Measurements from ENCODE around the gene TINAGL1.
"Not testable (repeated sequence)": the region's sequence is repeated elsewhere in the genome, so short reads cannot be mapped to it uniquely, and the experiment has no call there.

TINAGL1 gene

DNA sequence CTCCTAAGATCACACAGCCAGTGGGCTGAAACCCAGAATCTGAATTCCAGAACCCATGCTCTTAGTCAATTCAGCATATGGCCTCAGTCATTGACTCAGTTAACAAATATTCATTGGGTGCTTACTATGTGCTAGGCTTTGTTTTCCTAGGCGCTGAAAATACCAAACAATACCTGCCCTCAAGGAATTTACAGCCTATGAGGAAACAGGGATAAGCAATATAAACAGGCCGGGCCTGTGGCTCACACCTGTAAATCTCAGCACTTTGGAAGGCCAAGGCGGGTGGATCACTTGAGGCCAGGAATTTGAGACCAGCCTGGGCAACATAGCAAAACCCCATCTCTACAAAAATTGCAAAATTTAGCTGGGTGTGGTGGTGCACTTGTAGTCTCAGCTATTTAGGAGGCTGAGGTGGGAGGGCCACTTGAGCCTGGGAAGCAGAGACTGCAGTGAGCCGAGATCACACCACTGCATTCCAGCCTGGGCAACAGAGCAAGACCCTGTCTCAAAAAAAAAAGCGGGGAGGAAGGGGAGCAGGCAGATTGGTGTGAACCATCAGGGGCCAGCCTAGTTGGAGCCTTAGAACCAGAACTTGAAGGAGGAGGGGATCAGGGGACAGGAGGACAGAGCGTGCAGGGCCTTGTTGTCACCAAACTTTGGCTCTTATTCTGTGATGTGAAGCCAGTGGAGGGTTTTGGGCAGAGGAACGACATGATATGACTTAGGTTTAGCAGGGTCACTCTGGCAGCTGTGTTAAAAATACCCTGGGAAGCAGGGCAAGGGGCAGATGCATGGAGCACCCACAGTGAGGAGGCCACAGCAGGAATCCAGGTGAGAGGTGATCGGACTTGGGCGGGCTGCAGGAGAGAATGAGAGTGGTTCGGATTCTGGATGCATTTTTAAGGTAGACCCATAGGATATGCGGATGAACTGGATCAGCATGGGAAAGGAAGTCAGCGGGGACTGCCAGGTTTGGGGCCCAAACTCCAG lies 5.8 kb downstream of the TINAGL1 start:
- DNase-seq = peak in 1 of 10 donors; percentile 40
- intact Hi-C loops (cut with DNase I) = no loop called here

- intact Hi-C loops (cut with DNase I) = no loop called here
- DNase-seq = peak in 1 of 10 donors; percentile 62
Measured at GRCh38 chr1:31583082-31583994, 7.0 kb downstream of the TINAGL1 start.

GRCh38 chr1:31583995-31584868 lies 7.9 kb downstream of the TINAGL1 start:
- intact Hi-C loops (cut with DNase I) = no loop called here
- DNase-seq = peak in 4 of 10 donors; percentile 20 to 85 (median 31)

GRCh38 chr1:31584869-31585735 lies 8.8 kb downstream of the TINAGL1 start:
- intact Hi-C loops (cut with DNase I) = no loop called here
- peak in 1 of 10 donors; percentile 73 for DNase-seq

GRCh38 chr1:31585736-31586365 lies 9.5 kb downstream of the TINAGL1 start:
- DNase-seq = peak in 1 of 10 donors; percentile 59
- intact Hi-C loops (cut with DNase I) = no loop called here

DNA sequence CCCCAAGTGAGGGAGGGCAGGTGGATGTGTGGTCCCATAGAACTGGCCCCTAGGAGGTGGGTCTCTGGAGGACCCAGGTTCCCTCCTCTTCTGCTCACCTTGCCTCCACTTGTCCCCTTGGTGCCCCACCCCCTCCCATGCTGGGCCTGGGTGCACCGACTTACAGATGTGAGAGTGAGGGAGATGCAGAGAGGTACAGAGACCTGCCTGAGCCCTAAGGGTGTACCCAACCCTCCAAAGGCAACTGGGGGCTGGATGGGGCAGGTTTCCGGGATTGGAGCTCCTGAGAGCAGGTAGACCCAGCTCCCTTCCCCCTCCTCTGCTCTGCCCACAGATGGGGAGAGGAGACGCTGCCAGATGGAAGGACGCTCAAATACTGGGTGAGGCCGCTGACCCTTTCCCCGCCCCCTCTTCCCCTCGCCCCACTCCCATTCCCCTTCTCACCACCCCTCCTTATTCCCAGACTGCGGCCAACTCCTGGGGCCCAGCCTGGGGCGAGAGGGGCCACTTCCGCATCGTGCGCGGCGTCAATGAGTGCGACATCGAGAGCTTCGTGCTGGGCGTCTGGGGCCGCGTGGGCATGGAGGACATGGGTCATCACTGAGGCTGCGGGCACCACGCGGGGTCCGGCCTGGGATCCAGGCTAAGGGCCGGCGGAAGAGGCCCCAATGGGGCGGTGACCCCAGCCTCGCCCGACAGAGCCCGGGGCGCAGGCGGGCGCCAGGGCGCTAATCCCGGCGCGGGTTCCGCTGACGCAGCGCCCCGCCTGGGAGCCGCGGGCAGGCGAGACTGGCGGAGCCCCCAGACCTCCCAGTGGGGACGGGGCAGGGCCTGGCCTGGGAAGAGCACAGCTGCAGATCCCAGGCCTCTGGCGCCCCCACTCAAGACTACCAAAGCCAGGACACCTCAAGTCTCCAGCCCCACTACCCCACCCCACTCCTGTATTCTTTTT lies 10.3 kb downstream of the TINAGL1 start:
- intact Hi-C loops (cut with DNase I) = no loop called here
- peak in 1 of 10 donors; percentile 65 for DNase-seq

- intact Hi-C loops (cut with DNase I) = not testable (repeated sequence)
- DNase-seq = peak in 1 of 10 donors; percentile 30
Measured at GRCh38 chr1:31587328-31587699, 11.0 kb downstream of the TINAGL1 start.

GRCh38 chr1:31587720-31588423 lies 11.6 kb downstream of the TINAGL1 start:
- peak in 6 of 10 donors; percentile 30 to 83 (median 40) for DNase-seq
- intact Hi-C loops (cut with DNase I) = no loop called here

DNA sequence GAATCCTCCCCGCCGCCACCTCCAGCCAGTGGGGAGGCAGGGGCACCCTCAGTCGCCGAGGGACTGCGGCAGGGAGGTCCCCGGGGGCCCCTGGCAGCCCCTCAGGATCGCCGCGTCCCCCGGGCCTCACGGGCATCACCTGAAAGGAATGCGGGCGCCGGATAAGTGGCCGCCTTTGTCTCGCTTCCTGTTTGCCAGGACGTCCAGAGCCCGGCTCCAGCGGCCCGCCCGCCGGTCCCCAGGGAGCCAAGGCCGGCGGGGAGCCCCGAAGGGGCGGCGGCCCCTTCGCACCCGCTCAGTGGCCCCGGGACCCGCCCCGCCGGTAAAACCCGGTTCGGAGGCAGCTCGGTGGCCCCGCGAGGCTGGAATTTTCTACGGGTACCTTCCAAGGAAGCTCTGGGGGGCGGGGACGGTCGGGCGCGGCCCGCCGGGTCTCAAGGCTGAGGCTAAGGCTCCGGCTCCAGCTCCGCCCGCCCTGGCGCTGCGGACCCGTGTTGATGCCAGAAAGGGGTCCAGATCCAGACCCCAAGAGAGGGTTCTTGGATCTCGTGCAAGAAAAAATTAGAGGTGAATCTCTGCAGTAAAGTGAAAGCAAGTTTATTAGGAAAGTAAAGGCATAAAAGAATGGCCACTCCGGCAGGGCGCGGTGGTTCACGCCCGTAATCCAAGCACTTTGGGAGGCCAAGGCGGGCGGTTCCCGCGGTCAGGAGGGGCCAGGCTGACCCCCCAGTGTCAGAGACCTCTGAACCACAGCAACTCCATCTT lies 12.6 kb downstream of the TINAGL1 start:
- peak in 1 of 10 donors; percentile 77 for DNase-seq
- intact Hi-C loops (cut with DNase I) = no loop called here

DNA sequence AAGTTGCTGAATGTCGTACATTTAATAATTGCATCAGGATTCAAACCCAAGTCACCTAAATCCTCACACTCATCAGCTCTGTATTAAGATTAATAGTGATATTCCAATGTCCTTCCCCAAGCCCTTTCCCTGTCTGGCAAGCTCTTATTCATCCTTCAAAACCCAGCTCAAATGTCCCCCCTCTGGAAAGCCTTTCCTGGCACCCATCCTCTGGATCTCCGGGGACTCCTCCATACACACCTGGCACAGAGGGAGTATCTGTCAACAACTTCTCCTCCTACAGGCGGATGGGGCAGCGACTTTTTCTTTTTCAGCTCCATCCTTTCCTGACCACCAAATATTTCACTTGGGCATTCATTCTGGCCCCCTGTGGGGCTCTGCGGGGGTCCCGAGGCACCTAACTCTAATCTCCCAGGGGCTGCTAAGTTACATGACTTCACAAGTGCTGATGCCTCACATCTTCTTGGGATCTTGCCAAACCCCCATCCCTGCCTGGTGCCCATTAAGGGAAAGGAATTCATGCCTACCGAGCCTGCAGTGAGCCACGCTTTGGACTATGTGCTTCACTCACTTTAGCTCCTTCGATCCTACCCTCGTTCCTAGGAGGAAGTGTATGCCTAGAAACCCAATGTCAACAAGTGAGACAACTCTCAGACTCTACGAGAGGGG lies 15.2 kb downstream of the TINAGL1 start:
- peak in 1 of 10 donors; percentile 60 for DNase-seq
- intact Hi-C loops (cut with DNase I) = no loop called here

DNA sequence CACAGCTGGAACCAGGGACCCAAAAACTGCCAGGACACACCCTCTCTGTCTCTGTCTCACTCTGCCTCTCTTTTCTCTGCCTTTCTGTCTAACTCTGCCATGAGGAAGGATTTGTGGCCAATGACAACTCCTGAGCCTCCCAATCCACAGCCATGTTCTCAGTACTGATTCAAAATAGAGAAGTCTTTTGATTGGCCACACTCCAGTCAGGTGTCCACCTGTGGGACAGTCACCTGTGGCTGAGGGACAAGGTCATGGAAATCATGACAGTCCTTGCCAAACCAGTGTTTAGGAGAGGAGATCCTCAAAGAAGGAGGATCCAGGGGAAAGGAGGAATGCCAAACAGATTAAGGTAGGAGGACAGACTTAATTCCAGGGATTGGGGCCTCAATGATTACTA lies 15.8 kb downstream of the TINAGL1 start:
- peak in 1 of 10 donors; percentile 24 for DNase-seq
- intact Hi-C loops (cut with DNase I) = no loop called here

DNA sequence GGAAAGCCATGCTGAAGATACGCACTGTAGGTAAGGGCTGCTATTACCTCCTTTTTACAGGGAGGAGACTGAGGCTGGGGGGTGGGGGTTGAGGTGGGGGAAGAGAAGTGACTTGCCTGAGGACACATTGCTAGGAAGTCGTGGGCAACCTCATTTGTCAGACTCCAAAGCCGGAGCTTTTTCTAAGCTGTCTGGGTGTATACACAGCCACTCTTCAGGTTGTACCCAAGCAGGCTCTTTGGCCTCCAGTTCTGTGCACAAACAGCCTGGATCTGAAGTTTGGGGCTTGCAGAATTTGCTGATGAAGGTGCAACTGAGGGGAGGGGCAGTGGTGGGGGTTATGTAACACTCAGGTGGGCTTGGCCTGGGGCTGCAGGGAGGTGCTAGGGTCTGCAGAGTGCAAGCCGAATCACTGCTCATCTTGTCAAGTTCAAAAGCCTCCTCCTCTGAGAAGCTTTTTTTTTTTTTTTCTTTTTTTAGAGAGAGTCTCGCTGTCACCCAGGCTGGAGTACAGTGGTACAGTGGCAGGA lies 16.9 kb downstream of the TINAGL1 start:
- intact Hi-C loops (cut with DNase I) = no loop called here
- DNase-seq = peak in 1 of 10 donors; percentile 62

GRCh38 chr1:31593770-31594632 lies 17.7 kb downstream of the TINAGL1 start:
- peak in 6 of 10 donors; percentile 26 to 88 (median 54) for DNase-seq
- intact Hi-C loops (cut with DNase I) = loop anchor here (2.0 kb wide), 1 partner anchor 29 kb away; no protein-coding TSS in a partner anchor
